ENCODE results near the gene RAD54L.

DNA sequence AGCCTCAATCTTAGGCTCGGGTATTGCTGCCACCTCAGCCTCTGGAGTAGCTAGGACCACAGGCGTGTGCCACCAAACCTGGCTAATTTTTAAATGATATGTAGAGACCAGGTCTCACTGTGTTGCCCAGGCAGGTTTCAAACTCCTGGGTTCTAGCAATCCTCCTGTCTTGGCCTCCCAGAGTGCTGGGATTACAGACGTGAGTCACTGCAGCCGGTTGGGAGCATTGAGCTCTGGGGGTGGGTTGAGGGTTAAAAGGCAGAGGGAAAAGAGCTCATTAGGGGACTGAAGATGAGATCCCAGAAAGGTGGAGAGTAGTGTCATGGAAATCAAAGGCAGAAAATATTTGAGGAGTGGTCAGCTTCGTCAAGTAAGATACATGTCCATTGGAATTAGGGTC lies 7.1 kb downstream of the RAD54L start:
- no peak for TF ChIP-seq CTCF (IDR thresholded peaks at IDR 0.05)
- TF ChIP-seq POLR2A (IDR thresholded peaks at IDR 0.05): no peak
